Kidney (tissue), 22 donors: ENCODE measurements around the gene INTS2. TPM values are rescaled to one million over a fixed set of nuclear protein-coding genes. Genes with fewer than 3 reads are reported as not detected.

Experiments used
- DNase-seq, 5 donors: peaks; one replicate each; pipeline ENCODE4 v3.0.0-alpha.2; 2013 to 2020
- FAIRE-seq: peaks from 2 replicates; lab custom pipeline; 2012; peaks lifted over from hg19 to GRCh38; lab: Jason Lieb, UNC
- H3K27ac ChIP-seq, 2 donors: one replicate each; pipeline ENCODE4 v1.7.0; 2013; ENCODE audit warnings: low read depth in 2 of 2, low read length in 2 of 2, inconsistent platforms in 1 of 2
- H3K27me3 ChIP-seq: one replicate; pipeline ENCODE4 v1.7.1; 2013; ENCODE audit warnings: low read length, inconsistent platforms; ENCODE audit not compliant: control insufficient read depth, insufficient read depth
- H3K36me3 ChIP-seq, 3 donors: one replicate each; pipeline versions ENCODE4 v1.7.0 to v1.7.1; 2013; ENCODE audit warnings: low read length in 3 of 3, control low read depth in 1 of 3, inconsistent platforms in 1 of 3; ENCODE audit not compliant: insufficient read depth in 3 of 3, control insufficient read depth in 2 of 3
- H3K4me1 ChIP-seq, 3 donors: one replicate each; pipeline versions ENCODE4 v1.7.0 to v1.7.1; 2013; ENCODE audit warnings: low read length in 3 of 3, inconsistent platforms in 1 of 3, low read depth in 1 of 3; ENCODE audit not compliant: control insufficient read depth in 2 of 3, insufficient read depth in 2 of 3
- H3K4me3 ChIP-seq, 3 donors: one replicate each; pipeline versions ENCODE4 v1.7.0 to v1.8.1; 2013; ENCODE audit warnings: low read length in 3 of 3, control low read depth in 1 of 3, inconsistent platforms in 1 of 3
- H3K9ac ChIP-seq, 3 donors: one replicate each; pipeline versions ENCODE4 v1.7.0 to v1.7.1; 2013; ENCODE audit warnings: low read length in 3 of 3, control low read depth in 1 of 3, inconsistent platforms in 1 of 3
- H3K9me3 ChIP-seq, 3 donors: one replicate each; pipeline versions ENCODE4 v1.7.0 to v1.7.1; 2013; ENCODE audit warnings: low read length in 3 of 3, control low read depth in 1 of 3, inconsistent platforms in 1 of 3; ENCODE audit not compliant: control insufficient read depth in 2 of 3, insufficient read depth in 1 of 3
- intact Hi-C: fragments of 100-400 bp; cut with DNase I; formaldehyde crosslinking; loops from one replicate; pipeline ENCODE4 v1.11.1; 2022
- long read RNA-seq, 10 donors: library from polyadenylated mRNA in 1 of 10; unstranded in 1 of 10; transcript quantifications; one replicate each; pipeline ENCODE4 v2.0.0 and lab custom pipeline, GENCODE V29; 2021 to 2026
- polyA plus RNA-seq: library from polyadenylated mRNA; stranded (reverse); fragments of 350-450 nt; fragmentation: Illumina TruSeq; extraction: RNeasy Lipid Tissue Mini Kit (QIAGEN cat#74804); gene quantifications from one replicate; pipeline ENCODE4 v1.2.3, GENCODE V29; 2014; ENCODE audit warnings: low read depth, low replicate concordance; ENCODE audit not compliant: insufficient read depth
- total RNA-seq: library from RNA; stranded (reverse); fragmentation: NEBNext Ultra II Directional; extraction: Animal tissue kit (Norgen Biotek cat#: 25700); gene quantifications from one replicate; pipeline ENCODE4 v1.2.1, GENCODE V29; 2021
- TF ChIP-seq, protein P1 (sequence below): IDR thresholded peaks from 3 replicates; pipeline ENCODE4 v1.5.1; 2012; ENCODE audit warnings: mild to moderate bottlenecking, moderate library complexity, borderline replicate concordance; ENCODE audit not compliant: insufficient read depth; ENCODE audit errors: extremely low read depth
- donor health status: control.
- donor health status: control.
- donor health status: control.
- donor health status: control.
- donor health status: control.
- donor health status: DM: yes; HTN: yes; CAD: no.
- donor health status: Normal renal cell carcinoma (clear cell type).

Gene INTS2, protein sequence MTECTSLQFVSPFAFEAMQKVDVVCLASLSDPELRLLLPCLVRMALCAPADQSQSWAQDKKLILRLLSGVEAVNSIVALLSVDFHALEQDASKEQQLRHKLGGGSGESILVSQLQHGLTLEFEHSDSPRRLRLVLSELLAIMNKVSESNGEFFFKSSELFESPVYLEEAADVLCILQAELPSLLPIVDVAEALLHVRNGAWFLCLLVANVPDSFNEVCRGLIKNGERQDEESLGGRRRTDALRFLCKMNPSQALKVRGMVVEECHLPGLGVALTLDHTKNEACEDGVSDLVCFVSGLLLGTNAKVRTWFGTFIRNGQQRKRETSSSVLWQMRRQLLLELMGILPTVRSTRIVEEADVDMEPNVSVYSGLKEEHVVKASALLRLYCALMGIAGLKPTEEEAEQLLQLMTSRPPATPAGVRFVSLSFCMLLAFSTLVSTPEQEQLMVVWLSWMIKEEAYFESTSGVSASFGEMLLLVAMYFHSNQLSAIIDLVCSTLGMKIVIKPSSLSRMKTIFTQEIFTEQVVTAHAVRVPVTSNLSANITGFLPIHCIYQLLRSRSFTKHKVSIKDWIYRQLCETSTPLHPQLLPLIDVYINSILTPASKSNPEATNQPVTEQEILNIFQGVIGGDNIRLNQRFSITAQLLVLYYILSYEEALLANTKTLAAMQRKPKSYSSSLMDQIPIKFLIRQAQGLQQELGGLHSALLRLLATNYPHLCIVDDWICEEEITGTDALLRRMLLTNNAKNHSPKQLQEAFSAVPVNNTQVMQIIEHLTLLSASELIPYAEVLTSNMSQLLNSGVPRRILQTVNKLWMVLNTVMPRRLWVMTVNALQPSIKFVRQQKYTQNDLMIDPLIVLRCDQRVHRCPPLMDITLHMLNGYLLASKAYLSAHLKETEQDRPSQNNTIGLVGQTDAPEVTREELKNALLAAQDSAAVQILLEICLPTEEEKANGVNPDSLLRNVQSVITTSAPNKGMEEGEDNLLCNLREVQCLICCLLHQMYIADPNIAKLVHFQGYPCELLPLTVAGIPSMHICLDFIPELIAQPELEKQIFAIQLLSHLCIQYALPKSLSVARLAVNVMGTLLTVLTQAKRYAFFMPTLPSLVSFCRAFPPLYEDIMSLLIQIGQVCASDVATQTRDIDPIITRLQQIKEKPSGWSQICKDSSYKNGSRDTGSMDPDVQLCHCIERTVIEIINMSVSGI
- 13.4 TPM for total RNA-seq
- polyA plus RNA-seq = 2.2 TPM
- long read RNA-seq, donor 1 = 0 reads
- long read RNA-seq, donor 2 = 0 reads
- long read RNA-seq, donor 3 = 0 reads
- long read RNA-seq, donor 4 = 0 reads
- long read RNA-seq, donor 5 = 0 reads
- long read RNA-seq, donor 6 = 0 reads
- long read RNA-seq, donor 7, full-length matches to known transcripts = 2 of 3 reads
- long read RNA-seq, donor 7, partial matches to known transcripts = 0 of 3 reads
- long read RNA-seq, donor 7, other reads (novel, unspliced or antisense) = 1 of 3 reads
- long read RNA-seq, donor 8 = 0 reads
- long read RNA-seq, donor 9 = 0 reads
- long read RNA-seq, donor 10 = 0 reads

DNA sequence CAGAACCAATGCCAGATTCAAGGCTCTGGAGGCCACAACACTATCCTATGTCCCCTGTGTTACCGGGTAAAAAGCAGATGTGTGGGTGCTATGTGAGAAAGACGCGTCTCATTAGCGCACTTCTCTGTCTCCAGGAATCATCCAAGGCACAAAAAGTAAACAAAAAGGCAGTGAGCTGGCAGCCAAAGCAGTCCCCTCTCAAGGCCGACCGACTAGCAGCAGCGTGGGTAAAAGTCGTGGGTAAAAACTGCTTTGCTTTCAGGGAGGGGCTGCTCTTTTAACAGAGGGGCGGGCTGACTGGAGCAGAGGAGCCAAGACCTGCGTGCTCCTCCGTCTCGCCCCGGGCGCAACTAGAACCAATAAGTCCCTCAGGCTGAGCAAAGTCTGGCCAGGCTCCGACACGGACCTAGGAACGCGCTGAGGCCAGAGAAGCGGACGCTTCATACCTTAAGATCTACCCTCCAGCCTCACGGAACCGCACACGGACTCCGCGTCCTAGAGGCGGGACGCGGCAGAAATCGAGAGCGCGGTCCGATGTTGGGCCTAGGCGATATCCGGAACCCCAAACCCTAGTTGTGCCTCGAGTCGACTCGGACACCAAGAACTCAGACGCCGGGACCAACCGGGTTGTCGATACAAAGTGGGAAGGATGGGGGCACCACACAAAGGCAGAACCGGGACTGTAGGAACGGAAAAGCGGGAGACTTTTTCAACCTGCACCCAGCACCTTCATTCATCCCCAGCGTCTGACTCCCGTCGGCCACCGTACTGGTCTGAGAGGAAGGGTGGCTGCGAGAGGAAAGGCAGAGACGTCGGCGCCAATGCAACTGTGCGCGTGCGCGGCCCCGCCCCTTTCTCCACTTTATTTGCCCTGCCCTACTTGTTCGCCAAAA is at the start of gene INTS2:
Gene INTS2, minus strand, starts transcription at position 775 of the 893 bp plus-strand sequence. CDS start 1,338 bp downstream, outside the sequence.
- Histone ChIP-seq H3K9ac (peak within 1 kb of the TSS; percentile 55 to 91 (median 89)), H3K27ac (peak within 1 kb of the TSS; percentile 68 to 76), H3K4me1 (peaks cover 0 to 11% (median 8%) of the 10 kb centered on the region in 3 donors), H3K9me3 (no peaks in the 10 kb centered on the region), H3K27me3 (no peaks in the 10 kb centered on the region), H3K36me3 (peaks cover 0 to 12% (median 4%) of the 10 kb centered on the region in 3 donors), H3K4me3 (peak within 1 kb of the TSS; percentile 82 to 97 (median 91))
- no peak for FAIRE-seq
- DNase-seq = peak; percentile 95 to 98 (median 97)
- TF ChIP-seq, protein P1, sequence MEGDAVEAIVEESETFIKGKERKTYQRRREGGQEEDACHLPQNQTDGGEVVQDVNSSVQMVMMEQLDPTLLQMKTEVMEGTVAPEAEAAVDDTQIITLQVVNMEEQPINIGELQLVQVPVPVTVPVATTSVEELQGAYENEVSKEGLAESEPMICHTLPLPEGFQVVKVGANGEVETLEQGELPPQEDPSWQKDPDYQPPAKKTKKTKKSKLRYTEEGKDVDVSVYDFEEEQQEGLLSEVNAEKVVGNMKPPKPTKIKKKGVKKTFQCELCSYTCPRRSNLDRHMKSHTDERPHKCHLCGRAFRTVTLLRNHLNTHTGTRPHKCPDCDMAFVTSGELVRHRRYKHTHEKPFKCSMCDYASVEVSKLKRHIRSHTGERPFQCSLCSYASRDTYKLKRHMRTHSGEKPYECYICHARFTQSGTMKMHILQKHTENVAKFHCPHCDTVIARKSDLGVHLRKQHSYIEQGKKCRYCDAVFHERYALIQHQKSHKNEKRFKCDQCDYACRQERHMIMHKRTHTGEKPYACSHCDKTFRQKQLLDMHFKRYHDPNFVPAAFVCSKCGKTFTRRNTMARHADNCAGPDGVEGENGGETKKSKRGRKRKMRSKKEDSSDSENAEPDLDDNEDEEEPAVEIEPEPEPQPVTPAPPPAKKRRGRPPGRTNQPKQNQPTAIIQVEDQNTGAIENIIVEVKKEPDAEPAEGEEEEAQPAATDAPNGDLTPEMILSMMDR = no peak
- intact Hi-C loops = no loop called here

DNA sequence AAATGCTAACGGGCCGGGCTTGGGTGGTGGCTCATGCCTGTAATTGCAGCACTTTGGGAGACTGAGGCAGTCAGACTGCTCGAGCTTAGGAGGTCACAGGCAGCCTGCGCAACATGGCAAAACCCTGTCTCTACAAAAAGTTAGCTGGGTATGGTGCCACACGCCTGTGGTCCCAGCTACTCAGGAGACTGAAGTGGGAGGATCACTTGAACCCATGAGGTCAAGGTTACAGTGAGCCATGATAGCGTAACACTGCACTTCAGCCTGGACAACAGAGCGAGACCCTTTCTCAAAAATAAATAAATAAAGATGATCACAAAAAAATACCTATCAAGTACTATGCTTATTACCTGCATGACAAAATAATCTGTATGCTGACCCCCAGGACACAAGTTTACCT is 46.3 kb upstream of the INTS2 start:
- TF ChIP-seq, protein P1 = no peak
- Histone ChIP-seq H3K9me3 (no peaks in the 10 kb centered on the region), H3K27ac (no peak overlapping the region), H3K36me3 (peaks cover 2 to 13% (median 9%) of the 10 kb centered on the region in 3 donors), H3K4me1 (no peaks in the 10 kb centered on the region), H3K9ac (no peak overlapping the region), H3K4me3 (no peak overlapping the region), H3K27me3 (no peaks in the 10 kb centered on the region)
- no peak for DNase-seq
- intact Hi-C loops = no loop called here
- FAIRE-seq = no peak
